GM23338 (cell line): ENCODE results near the gene TIMP3. TPM values are rescaled to one million over a fixed set of nuclear protein-coding genes. Genes with fewer than 3 reads are reported as not detected.

ENCODE experiments used
- ATAC-seq: fragments of 200-7000 bp; cut with Tn5 transposase; 3 replicates; pipeline ENCODE4 v1.9.1; 2020
- DNase-seq: peaks from one replicate; pipeline ENCODE4 v3.0.0-alpha.2; 2015; ENCODE audit warnings: low spot score
- H2AFZ ChIP-seq: fragments of 200-600 bp; sonication (generic); 2 replicates; pipeline ENCODE4 v1.8.0; 2016; ENCODE audit warnings: antibody characterized with exemption, mild to moderate bottlenecking, moderate library complexity
- H3F3A ChIP-seq: fragments of 200-600 bp; sonication (generic); replicated peaks from 2 replicates; pipeline ENCODE4 v1.8.0; 2017; ENCODE audit warnings: antibody characterized with exemption, mixed run types, low read depth
- H3K27ac ChIP-seq: fragments of 200-600 bp; sonication (generic); 2 replicates; pipeline ENCODE4 v1.6.1; 2016; ENCODE audit warnings: low read depth
- H3K27me3 ChIP-seq: fragments of 200-600 bp; sonication (generic); 2 replicates; pipeline ENCODE4 v1.8.0; 2016; ENCODE audit warnings: mild to moderate bottlenecking, mixed run types, moderate library complexity; ENCODE audit not compliant: insufficient read depth
- H3K36me3 ChIP-seq: fragments of 200-600 bp; sonication (generic); 2 replicates; pipeline ENCODE4 v1.8.0; 2016; ENCODE audit warnings: mild to moderate bottlenecking; ENCODE audit not compliant: insufficient read depth
- H3K4me1 ChIP-seq: fragments of 200-600 bp; sonication (generic); 2 replicates; pipeline ENCODE4 v1.8.0; 2016; ENCODE audit warnings: mild to moderate bottlenecking, moderate library complexity; ENCODE audit not compliant: insufficient read depth
- H3K4me2 ChIP-seq: fragments of 200-600 bp; sonication (generic); 2 replicates; pipeline ENCODE4 v1.7.1; 2017; ENCODE audit warnings: mixed run types
- H3K4me3 ChIP-seq: fragments of 200-600 bp; sonication (generic); 2 replicates; pipeline ENCODE4 v1.6.1; 2016; ENCODE audit warnings: mixed run types
- H3K79me2 ChIP-seq: fragments of 200-600 bp; sonication (generic); replicated peaks from 2 replicates; pipeline ENCODE4 v1.8.0; 2017; ENCODE audit warnings: mild to moderate bottlenecking; ENCODE audit not compliant: insufficient read depth
- H3K9me2 ChIP-seq: fragments of 200-600 bp; sonication (generic); 2 replicates; pipeline ENCODE4 v1.8.0; 2017; ENCODE audit not compliant: insufficient read depth
- H4K20me1 ChIP-seq: fragments of 200-600 bp; sonication (generic); replicated peaks from 2 replicates; pipeline ENCODE4 v1.8.0; 2017; ENCODE audit warnings: mild to moderate bottlenecking; ENCODE audit not compliant: insufficient read depth
- H3K27ac Mint-ChIP-seq: 2 replicates; pipeline ENCODE4 v1.8.0; 2020; ENCODE audit warnings: inconsistent platforms, mild to moderate bottlenecking, moderate library complexity, mixed read lengths
- H3K27me3 Mint-ChIP-seq: 3 replicates; pipeline ENCODE4 v1.8.0; 2022; ENCODE audit warnings: low read depth, mild to moderate bottlenecking, moderate library complexity, mixed read lengths, inconsistent platforms; ENCODE audit not compliant: insufficient read depth, poor library complexity
- H3K36me3 Mint-ChIP-seq: 3 replicates; pipeline ENCODE4 v1.8.0; 2021; ENCODE audit warnings: low read depth, mild to moderate bottlenecking, inconsistent platforms, moderate library complexity, mixed read lengths
- H3K4me1 Mint-ChIP-seq: 3 replicates; pipeline ENCODE4 v1.8.0; 2020; ENCODE audit warnings: mild to moderate bottlenecking, inconsistent platforms, mixed read lengths
- H3K4me3 Mint-ChIP-seq: 3 replicates; pipeline ENCODE4 v1.8.0; 2021; ENCODE audit warnings: moderate library complexity, mild to moderate bottlenecking, inconsistent platforms, mixed read lengths
- H3K9me3 Mint-ChIP-seq: 3 replicates; pipeline ENCODE4 v1.8.0; 2020; ENCODE audit warnings: moderate library complexity, mild to moderate bottlenecking, inconsistent platforms, mixed read lengths
- CREB1 ChIP-seq: fragments of 250-450 bp; sonication (Bioruptor Pico); IDR thresholded peaks from 2 replicates; pipeline ENCODE4 v1.5.0; 2020; ENCODE audit warnings: low read depth, mild to moderate bottlenecking, moderate library complexity
- CTCF ChIP-seq, 2 experiments: fragments of 200-600 bp in 1 of 2; sonication (generic) in 1 of 2; conservative IDR thresholded peaks; 2 replicates each; pipeline versions ENCODE4 v1.5.1 to v1.6.1; 2016 to 2017; ENCODE audit warnings: antibody characterized with exemption in 2 of 2, low read depth in 2 of 2, mild to moderate bottlenecking in 2 of 2, moderate library complexity in 1 of 2
- REST ChIP-seq: IDR thresholded peaks from one replicate; pipeline ENCODE4 v1.6.1; 2018; ENCODE audit warnings: antibody characterized with exemption; ENCODE audit not compliant: unreplicated experiment
- ZNF114 ChIP-seq: fragments of 250-450 bp; sonication (Bioruptor Pico); IDR thresholded peaks from 2 replicates; pipeline ENCODE4 v1.5.0; 2020; ENCODE audit warnings: mild to moderate bottlenecking, moderate library complexity
- ZNF331 ChIP-seq: fragments of 250-450 bp; sonication (Bioruptor Pico); IDR thresholded peaks from 2 replicates; pipeline ENCODE4 v1.5.0; 2020; ENCODE audit warnings: low read depth, mild to moderate bottlenecking, moderate library complexity
- ZNF462 ChIP-seq: fragments of 250-450 bp; sonication (Bioruptor Pico); IDR thresholded peaks from 2 replicates; pipeline ENCODE4 v1.5.0; 2020; ENCODE audit warnings: mild to moderate bottlenecking, moderate library complexity
- polyA plus RNA-seq: library from polyadenylated mRNA; unstranded; fragments of >200 nt; fragmentation: Nextera tagmentation; extraction: Ambion mirVana; gene quantifications from 2 replicates; pipeline ENCODE4 v1.2.1, GENCODE V29; 2016
- total RNA-seq: library from RNA; depleted of rRNA; stranded (reverse); fragments of >200 nt; shearing (Covaris generic); gene quantifications from 2 replicates; pipeline ENCODE4 v1.2.3, GENCODE V29; 2014

TIMP3 gene
- total and polyA plus RNA-seq, 2 experiments from 2014 or later, result 1.4 to 4.3 TPM

GRCh38 chr22:32901925-32902324, 100.4 kb downstream of the TIMP3 start:
- Histone ChIP-seq H3K4me3 (no peak overlapping the region), H3K79me2 (no peaks in the 10 kb centered on the region), H3F3A (no peaks in the 10 kb centered on the region), H3K4me1 (no peaks in the 10 kb centered on the region), H4K20me1 (peaks cover 3% of the 10 kb centered on the region; the same call in 1 of the 2 replicates), H3K27ac (no peak overlapping the region), H2AFZ (no peak overlapping the region), H3K27me3 (no peaks in the 10 kb centered on the region), H3K9me2 (no peaks in the 10 kb centered on the region), H3K36me3 (no peaks in the 10 kb centered on the region), H3K4me2 (no peak overlapping the region)
- DNase-seq (no peak), ATAC-seq (peak; percentile 31; the same call in 1 of the 3 replicates)
- no peak for TF ChIP-seq ZNF462 (CRISPR knock-in tag)
- TF ChIP-seq CREB1, result no peak
- no peak for TF ChIP-seq ZNF114 (CRISPR knock-in tag)
- TF ChIP-seq CTCF (conservative IDR thresholded peaks at IDR 0.05; ENCODE audit: low read depth in 2 of 2), result peak; percentile 38 to 46; a peak in 3 of 4 replicates
- TF ChIP-seq ZNF331 (CRISPR knock-in tag), result no peak
- no peak for TF ChIP-seq REST
- Mint-ChIP-seq H3K27me3 (no peaks in the 10 kb centered on the region), H3K36me3 (no peaks in the 10 kb centered on the region), H3K27ac (no peak overlapping the region), H3K9me3 (no peaks in the 10 kb centered on the region), H3K4me3 (no peak overlapping the region), H3K4me1 (peaks cover 4% of the 10 kb centered on the region; the same call in 1 of the 3 replicates)
